Left cardiac atrium (tissue), 4 donors: ENCODE data around the gene SERINC1. TPM values are rescaled to one million over a fixed set of nuclear protein-coding genes. Genes with fewer than 3 reads are reported as not detected.
A peak's percentile ranks its signal among the peaks of the same experiment; 100 is the strongest.

Experiments used
- ATAC-seq, 2 donors: fragments of 200-7000 bp; cut with Tn5 transposase; one replicate each; pipeline ENCODE4 v1.9.1; 2020; ENCODE audit warnings: mild to moderate bottlenecking in 2 of 2, moderate library complexity in 2 of 2
- DNase-seq: peaks from one replicate; pipeline ENCODE4 v3.0.0-alpha.2; 2020
- intact Hi-C, 2 donors: fragments of 100-400 bp; cut with DNase I; formaldehyde crosslinking; loops; one replicate each; pipeline versions ENCODE4 v1.14.1 to v1.15.1; 2022 to 2023
- total RNA-seq, 2 donors: library from RNA; stranded (reverse); fragmentation: NEBNext Ultra II Directional; extraction: Animal tissue kit (Norgen Biotek cat#: 25700); gene quantifications; one replicate each; pipeline ENCODE4 v1.2.1, GENCODE V29; 2021
- donor health status: DM: no; HTN: yes; CAD: no.
- donor health status: DM: no; HTN: yes; CAD: no; lungs with severe emphysema.
- donor health status: DM: yes; HTN: yes; CAD: no.
- donor health status: Dilated cardiomyopathy.

Gene SERINC1
- total RNA-seq, 2 donors from 2014 or later: 156 to 191 TPM

GRCh38 chr6:122452509-122452908, 19.1 kb downstream of the SERINC1 start:
- intact Hi-C loops: no loop called here

GRCh38 chr6:122449069-122449468, 22.5 kb downstream of the SERINC1 start:
- intact Hi-C loops: no loop called here
- ATAC-seq (no peak), DNase-seq (no peak)

More at GRCh38 chr6:122452509-122452908, 19.1 kb downstream of the SERINC1 start:
- ATAC-seq (no peak), DNase-seq (no peak)

- ATAC-seq (no peak), DNase-seq (no peak)
- intact Hi-C loops: no loop called here
Observed at GRCh38 chr6:122445274-122445673, 26.3 kb downstream of the SERINC1 start.

- intact Hi-C loops: no loop called here
- DNase-seq (no peak), ATAC-seq (peak in 1 of 2 donors; percentile 21)
Observed at GRCh38 chr6:122438975-122439374, 32.6 kb downstream of the SERINC1 start.

- ATAC-seq (no peak), DNase-seq (no peak)
- intact Hi-C loops: no loop called here
Observed at GRCh38 chr6:122432816-122433215, 38.8 kb downstream of the SERINC1 start.

GRCh38 chr6:122431780-122432179, 39.8 kb downstream of the SERINC1 start:
- intact Hi-C loops: no loop called here
- DNase-seq: no peak
- no peak for ATAC-seq

GRCh38 chr6:122429323-122429722, 42.3 kb downstream of the SERINC1 start:
- DNase-seq: no peak
- intact Hi-C loops: no loop called here
- ATAC-seq: no peak

- intact Hi-C loops: no loop called here
- ATAC-seq (no peak), DNase-seq (no peak)
Observed at GRCh38 chr6:122428781-122429180, 42.8 kb downstream of the SERINC1 start.

GRCh38 chr6:122426597-122426996, 45.0 kb downstream of the SERINC1 start:
- intact Hi-C loops: no loop called here
- DNase-seq (no peak), ATAC-seq (no peak)

GRCh38 chr6:122423734-122424133, 47.9 kb downstream of the SERINC1 start:
- ATAC-seq (no peak), DNase-seq (no peak)
- intact Hi-C loops: no loop called here

- ATAC-seq (no peak), DNase-seq (no peak)
- intact Hi-C loops: no loop called here
Observed at GRCh38 chr6:122422614-122423267, 48.9 kb downstream of the SERINC1 start.

GRCh38 chr6:122422003-122422402, 49.6 kb downstream of the SERINC1 start:
- DNase-seq (no peak), ATAC-seq (no peak)
- intact Hi-C loops: no loop called here

- intact Hi-C loops: loop anchor here in 1 of 2 donors (5.0 kb wide), 1 partner anchor 40 kb away; no protein-coding TSS in a partner anchor
- ATAC-seq: peak; percentile 73 to 83
Observed at GRCh38 chr6:122416825-122417224, 54.8 kb downstream of the SERINC1 start.

GRCh38 chr6:122412001-122412400, 59.6 kb downstream of the SERINC1 start:
- ATAC-seq (no peak), DNase-seq (no peak)
- intact Hi-C loops: no loop called here

More at GRCh38 chr6:122416825-122417224, 54.8 kb downstream of the SERINC1 start:
- no peak for DNase-seq

- ATAC-seq: no peak
- no peak for DNase-seq
- intact Hi-C loops: no loop called here
Observed at GRCh38 chr6:122408702-122409458, 62.7 kb downstream of the SERINC1 start.

- no peak for ATAC-seq
- intact Hi-C loops: no loop called here
- no peak for DNase-seq
Observed at GRCh38 chr6:122408240-122408639, 63.4 kb downstream of the SERINC1 start.

- intact Hi-C loops: no loop called here
- ATAC-seq: no peak
Observed at GRCh38 chr6:122407712-122408111, 63.9 kb downstream of the SERINC1 start.

GRCh38 chr6:122406187-122406586, 65.4 kb downstream of the SERINC1 start:
- intact Hi-C loops: no loop called here
- DNase-seq (no peak), ATAC-seq (no peak)

More at GRCh38 chr6:122407712-122408111, 63.9 kb downstream of the SERINC1 start:
- no peak for DNase-seq

- no peak for DNase-seq
- intact Hi-C loops: no loop called here
- no peak for ATAC-seq
Observed at GRCh38 chr6:122405417-122405816, 66.2 kb downstream of the SERINC1 start.

GRCh38 chr6:122404444-122404843, 67.2 kb downstream of the SERINC1 start:
- intact Hi-C loops: no loop called here
- DNase-seq (no peak), ATAC-seq (no peak)

- ATAC-seq (no peak), DNase-seq (no peak)
- intact Hi-C loops: no loop called here
Observed at GRCh38 chr6:122401104-122401503, 70.5 kb downstream of the SERINC1 start.
